HG03097 (cell line): ENCODE data around the gene QSOX2.
A peak's percentile ranks its signal among the peaks of the same experiment; 100 is the strongest.

ENCODE experiments used
- ATAC-seq: cut with Tn5 transposase; IDR thresholded peaks from one replicate; pipeline ENCODE4 v1.9.1; 2021; ENCODE audit not compliant: unreplicated experiment, low FRiP score

Gene QSOX2

GRCh38 chr9:136245219-136246150, at the start of gene QSOX2:
Gene QSOX2 (minus strand): TSS chr9:136245812. CDS start chr9:136245803, 9 bp downstream.
- peak; percentile 46 for ATAC-seq

- ATAC-seq = no peak
Observed at GRCh38 chr9:136295055-136295454, 49.4 kb upstream of the QSOX2 start.

- no peak for ATAC-seq
Observed at GRCh38 chr9:136294437-136294836, 48.8 kb upstream of the QSOX2 start.

- ATAC-seq = no peak
Observed at GRCh38 chr9:136293476-136294077, 48.0 kb upstream of the QSOX2 start.

GRCh38 chr9:136292591-136293448, 47.2 kb upstream of the QSOX2 start:
- ATAC-seq = no peak

GRCh38 chr9:136292026-136292538, 46.5 kb upstream of the QSOX2 start:
- no peak for ATAC-seq

GRCh38 chr9:136291306-136292025, 45.9 kb upstream of the QSOX2 start:
- ATAC-seq = no peak

- no peak for ATAC-seq
Observed at GRCh38 chr9:136290508-136291000, 44.9 kb upstream of the QSOX2 start.

- no peak for ATAC-seq
Observed at GRCh38 chr9:136289651-136290507, 44.3 kb upstream of the QSOX2 start.

GRCh38 chr9:136287960-136288753, 42.5 kb upstream of the QSOX2 start:
- no peak for ATAC-seq

GRCh38 chr9:136286987-136287379, 41.4 kb upstream of the QSOX2 start:
- ATAC-seq = no peak

GRCh38 chr9:136286359-136286986, 40.9 kb upstream of the QSOX2 start:
- no peak for ATAC-seq

- ATAC-seq = no peak
Observed at GRCh38 chr9:136285501-136286358, 40.1 kb upstream of the QSOX2 start.

- ATAC-seq = no peak
Observed at GRCh38 chr9:136284951-136285350, 39.3 kb upstream of the QSOX2 start.

GRCh38 chr9:136284311-136284710, 38.7 kb upstream of the QSOX2 start:
- no peak for ATAC-seq

GRCh38 chr9:136283291-136284235, 38.0 kb upstream of the QSOX2 start:
- no peak for ATAC-seq
